DOHH2 (cell line): Measurements from ENCODE around the gene RAB10.

ENCODE experiments used
- EZH2phosphoT487 ChIP-seq: fragments of 200-600 bp; sonication (generic); IDR thresholded peaks from 2 replicates; pipeline ENCODE4 v1.6.1; 2017; ENCODE audit warnings: borderline replicate concordance, mild to moderate bottlenecking, antibody characterized with exemption, low read length, moderate library complexity, mixed read lengths
- TF ChIP-seq, protein P1 (sequence below): fragments of 200-600 bp; sonication (generic); IDR thresholded peaks from one replicate; pipeline ENCODE4 v1.5.1; 2014; ENCODE audit warnings: antibody characterized with exemption, mild to moderate bottlenecking, low read depth, low read length; ENCODE audit not compliant: poor library complexity, severe bottlenecking

DNA sequence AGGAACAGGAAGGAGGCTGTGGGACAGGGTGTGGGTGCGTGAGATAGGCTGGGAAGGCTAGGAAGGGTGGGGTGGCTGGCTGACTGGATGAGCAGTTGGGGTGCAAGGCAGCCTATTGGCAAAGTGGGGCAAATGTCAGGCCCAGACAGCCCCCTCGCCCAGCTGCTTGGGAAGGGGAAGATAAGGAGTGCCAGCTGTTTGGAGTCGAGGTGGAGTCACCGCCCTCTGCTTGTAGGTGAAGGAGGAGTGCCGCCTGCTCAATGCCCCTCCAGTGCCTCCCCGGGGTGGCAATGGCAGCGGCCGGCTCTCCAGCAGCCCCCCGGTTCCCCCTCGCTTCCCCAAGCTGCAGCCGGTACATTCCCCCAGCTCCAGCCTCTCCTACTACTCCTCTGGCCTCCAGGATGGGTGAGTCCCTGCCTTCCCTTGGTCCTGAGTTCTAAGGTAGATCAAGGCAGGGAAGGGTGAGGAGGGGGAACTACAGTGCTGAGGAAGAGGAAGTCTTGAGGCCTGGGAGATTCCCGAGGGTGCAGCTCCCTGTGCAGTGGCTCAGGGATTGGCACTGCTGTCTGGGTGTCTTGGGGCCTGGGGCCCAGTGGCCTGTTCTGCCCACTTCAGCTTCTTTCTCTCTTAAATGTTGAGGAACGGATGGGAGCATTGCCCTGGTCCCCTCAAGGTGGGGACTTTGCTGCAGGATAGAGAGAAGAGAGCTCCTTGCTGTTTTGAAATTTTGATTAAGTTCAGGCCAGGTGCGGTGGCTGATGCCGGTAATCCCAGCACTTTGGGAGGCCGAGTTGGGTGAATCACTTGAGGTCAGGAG, 152.3 kb downstream of the RAB10 start:
- TF ChIP-seq, protein P1, sequence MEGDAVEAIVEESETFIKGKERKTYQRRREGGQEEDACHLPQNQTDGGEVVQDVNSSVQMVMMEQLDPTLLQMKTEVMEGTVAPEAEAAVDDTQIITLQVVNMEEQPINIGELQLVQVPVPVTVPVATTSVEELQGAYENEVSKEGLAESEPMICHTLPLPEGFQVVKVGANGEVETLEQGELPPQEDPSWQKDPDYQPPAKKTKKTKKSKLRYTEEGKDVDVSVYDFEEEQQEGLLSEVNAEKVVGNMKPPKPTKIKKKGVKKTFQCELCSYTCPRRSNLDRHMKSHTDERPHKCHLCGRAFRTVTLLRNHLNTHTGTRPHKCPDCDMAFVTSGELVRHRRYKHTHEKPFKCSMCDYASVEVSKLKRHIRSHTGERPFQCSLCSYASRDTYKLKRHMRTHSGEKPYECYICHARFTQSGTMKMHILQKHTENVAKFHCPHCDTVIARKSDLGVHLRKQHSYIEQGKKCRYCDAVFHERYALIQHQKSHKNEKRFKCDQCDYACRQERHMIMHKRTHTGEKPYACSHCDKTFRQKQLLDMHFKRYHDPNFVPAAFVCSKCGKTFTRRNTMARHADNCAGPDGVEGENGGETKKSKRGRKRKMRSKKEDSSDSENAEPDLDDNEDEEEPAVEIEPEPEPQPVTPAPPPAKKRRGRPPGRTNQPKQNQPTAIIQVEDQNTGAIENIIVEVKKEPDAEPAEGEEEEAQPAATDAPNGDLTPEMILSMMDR, result no peak
- TF ChIP-seq EZH2phosphoT487, result no peak
